Stomach (tissue), 4 donors: ENCODE data around the gene USB1.

Experiments used
- POLR2A ChIP-seq, 4 donors: fragments of 450-650 bp; IDR thresholded peaks; one replicate each; pipeline ENCODE4 v1.6.1; 2016; ENCODE audit warnings: antibody characterized with exemption in 4 of 4, control low read depth in 2 of 4, mild to moderate bottlenecking in 1 of 4, moderate library complexity in 1 of 4
- TF ChIP-seq, protein P1 (sequence below), 7 experiments: fragments of 450-650 bp in 4 of 7; fragments of 200-600 bp in 3 of 7; sonication (generic) in 3 of 7; IDR thresholded peaks; one replicate each; pipeline ENCODE4 v1.5.1; 2016 to 2019; ENCODE audit warnings: antibody characterized with exemption in 7 of 7, control low read depth in 2 of 7, mild to moderate bottlenecking in 1 of 7

- TF ChIP-seq, protein P1, sequence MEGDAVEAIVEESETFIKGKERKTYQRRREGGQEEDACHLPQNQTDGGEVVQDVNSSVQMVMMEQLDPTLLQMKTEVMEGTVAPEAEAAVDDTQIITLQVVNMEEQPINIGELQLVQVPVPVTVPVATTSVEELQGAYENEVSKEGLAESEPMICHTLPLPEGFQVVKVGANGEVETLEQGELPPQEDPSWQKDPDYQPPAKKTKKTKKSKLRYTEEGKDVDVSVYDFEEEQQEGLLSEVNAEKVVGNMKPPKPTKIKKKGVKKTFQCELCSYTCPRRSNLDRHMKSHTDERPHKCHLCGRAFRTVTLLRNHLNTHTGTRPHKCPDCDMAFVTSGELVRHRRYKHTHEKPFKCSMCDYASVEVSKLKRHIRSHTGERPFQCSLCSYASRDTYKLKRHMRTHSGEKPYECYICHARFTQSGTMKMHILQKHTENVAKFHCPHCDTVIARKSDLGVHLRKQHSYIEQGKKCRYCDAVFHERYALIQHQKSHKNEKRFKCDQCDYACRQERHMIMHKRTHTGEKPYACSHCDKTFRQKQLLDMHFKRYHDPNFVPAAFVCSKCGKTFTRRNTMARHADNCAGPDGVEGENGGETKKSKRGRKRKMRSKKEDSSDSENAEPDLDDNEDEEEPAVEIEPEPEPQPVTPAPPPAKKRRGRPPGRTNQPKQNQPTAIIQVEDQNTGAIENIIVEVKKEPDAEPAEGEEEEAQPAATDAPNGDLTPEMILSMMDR (IDR thresholded peaks at IDR 0.05): no peak
- TF ChIP-seq POLR2A (IDR thresholded peaks at IDR 0.05): no peak
Observed at GRCh38 chr16:58002416-58002800, 1.2 kb downstream of the USB1 start.
